HepG2 (cell line): ENCODE results near the gene CD207. TPM values are rescaled to one million over a fixed set of nuclear protein-coding genes. Genes with fewer than 3 reads are reported as not detected.

Experiments used
- CCAR2 ChIP-seq: fragments of 200-400 bp; formaldehyde crosslinking; optimal IDR thresholded peaks from 2 replicates; pipeline ENCODE3; 2018; ENCODE audit warnings: low read depth, mild to moderate bottlenecking, low read length, moderate library complexity
- EED ChIP-seq: sonication (generic); formaldehyde crosslinking; IDR thresholded peaks from 2 replicates; pipeline ENCODE4 v1.5.0; 2020; ENCODE audit warnings: mild to moderate bottlenecking, missing genetic modification reagents
- FOSL2 ChIP-seq: sonication (generic); formaldehyde crosslinking; IDR thresholded peaks from 2 replicates; pipeline ENCODE4 v1.4.0; 2020; ENCODE audit warnings: missing genetic modification reagents
- IKZF5 ChIP-seq: IDR thresholded peaks from 2 replicates; pipeline ENCODE4 v1.6.1; 2018; ENCODE audit warnings: missing genetic modification reagents, mild to moderate bottlenecking, missing compliant biosample characterization
- KDM3A ChIP-seq: IDR thresholded peaks from 2 replicates; pipeline ENCODE4 v1.6.1; 2018; ENCODE audit warnings: low read depth, missing compliant biosample characterization
- NR1H2 ChIP-seq: sonication (generic); formaldehyde crosslinking; IDR thresholded peaks from 2 replicates; pipeline ENCODE4 v1.8.1; 2022; ENCODE audit warnings: low read depth, missing genetic modification reagents, borderline replicate concordance
- RXRA ChIP-seq: sonication (generic); formaldehyde crosslinking; IDR thresholded peaks from 2 replicates; pipeline ENCODE4 v1.5.1; 2020; ENCODE audit warnings: missing genetic modification reagents
- SNAI1 ChIP-seq: sonication (generic); formaldehyde crosslinking; IDR thresholded peaks from 2 replicates; pipeline ENCODE4 v1.5.0; 2020; ENCODE audit warnings: mild to moderate bottlenecking, missing genetic modification reagents, borderline replicate concordance
- ZNF598 ChIP-seq: sonication (generic); formaldehyde crosslinking; IDR thresholded peaks from 2 replicates; pipeline ENCODE4 v1.5.1; 2020; ENCODE audit warnings: mild to moderate bottlenecking, missing genetic modification reagents, borderline replicate concordance
- polyA plus RNA-seq, 8 experiments: library from polyadenylated mRNA; depleted of rRNA in 3 of 8; stranded (reverse) in 7 of 8; unstranded in 1 of 8; fragments of >200 nt; fragmentation: Illumina TruSeq in 4 of 8; extraction: Trizol in 4 of 8; gene quantifications; 2 replicates each; pipeline versions ENCODE4 v1.2.1 to v1.2.3, GENCODE V29; 2011 to 2016; ENCODE audit warnings: low read depth in 4 of 8, missing spikeins in 1 of 8, mixed read lengths in 1 of 8; ENCODE audit not compliant: insufficient read depth in 1 of 8
- total RNA-seq, 5 experiments: library from RNA; depleted of rRNA; stranded (reverse); fragments of >200 nt; fragmentation: Illumina TruSeq; extraction: Trizol; gene quantifications; 2 replicates each; pipeline ENCODE4 v1.2.3, GENCODE V29; 2016; ENCODE audit warnings: low read depth in 1 of 5
- TF ChIP-seq, protein P1 (sequence below): sonication (generic); formaldehyde crosslinking; IDR thresholded peaks from 2 replicates; pipeline ENCODE4 v1.5.0; 2020; ENCODE audit warnings: missing genetic modification reagents
- TF ChIP-seq, protein P2 (sequence below): sonication (generic); formaldehyde crosslinking; IDR thresholded peaks from 2 replicates; pipeline ENCODE4 v1.4.0; 2020; ENCODE audit warnings: missing genetic modification reagents, borderline replicate concordance

Gene CD207
- total and polyA plus RNA-seq, 2 of the 13 experiments (the other 11 are each of a cell fraction or from before 2014, with no cell fraction given) = 0.09 to 0.15 TPM

- TF ChIP-seq, protein P1, sequence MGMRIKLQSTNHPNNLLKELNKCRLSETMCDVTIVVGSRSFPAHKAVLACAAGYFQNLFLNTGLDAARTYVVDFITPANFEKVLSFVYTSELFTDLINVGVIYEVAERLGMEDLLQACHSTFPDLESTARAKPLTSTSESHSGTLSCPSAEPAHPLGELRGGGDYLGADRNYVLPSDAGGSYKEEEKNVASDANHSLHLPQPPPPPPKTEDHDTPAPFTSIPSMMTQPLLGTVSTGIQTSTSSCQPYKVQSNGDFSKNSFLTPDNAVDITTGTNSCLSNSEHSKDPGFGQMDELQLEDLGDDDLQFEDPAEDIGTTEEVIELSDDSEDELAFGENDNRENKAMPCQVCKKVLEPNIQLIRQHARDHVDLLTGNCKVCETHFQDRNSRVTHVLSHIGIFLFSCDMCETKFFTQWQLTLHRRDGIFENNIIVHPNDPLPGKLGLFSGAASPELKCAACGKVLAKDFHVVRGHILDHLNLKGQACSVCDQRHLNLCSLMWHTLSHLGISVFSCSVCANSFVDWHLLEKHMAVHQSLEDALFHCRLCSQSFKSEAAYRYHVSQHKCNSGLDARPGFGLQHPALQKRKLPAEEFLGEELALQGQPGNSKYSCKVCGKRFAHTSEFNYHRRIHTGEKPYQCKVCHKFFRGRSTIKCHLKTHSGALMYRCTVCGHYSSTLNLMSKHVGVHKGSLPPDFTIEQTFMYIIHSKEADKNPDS (CRISPR knock-in tag) = 0 out of 2 replicates have a peak, but pooled peaks have one; percentile 49
- TF ChIP-seq, protein P2, sequence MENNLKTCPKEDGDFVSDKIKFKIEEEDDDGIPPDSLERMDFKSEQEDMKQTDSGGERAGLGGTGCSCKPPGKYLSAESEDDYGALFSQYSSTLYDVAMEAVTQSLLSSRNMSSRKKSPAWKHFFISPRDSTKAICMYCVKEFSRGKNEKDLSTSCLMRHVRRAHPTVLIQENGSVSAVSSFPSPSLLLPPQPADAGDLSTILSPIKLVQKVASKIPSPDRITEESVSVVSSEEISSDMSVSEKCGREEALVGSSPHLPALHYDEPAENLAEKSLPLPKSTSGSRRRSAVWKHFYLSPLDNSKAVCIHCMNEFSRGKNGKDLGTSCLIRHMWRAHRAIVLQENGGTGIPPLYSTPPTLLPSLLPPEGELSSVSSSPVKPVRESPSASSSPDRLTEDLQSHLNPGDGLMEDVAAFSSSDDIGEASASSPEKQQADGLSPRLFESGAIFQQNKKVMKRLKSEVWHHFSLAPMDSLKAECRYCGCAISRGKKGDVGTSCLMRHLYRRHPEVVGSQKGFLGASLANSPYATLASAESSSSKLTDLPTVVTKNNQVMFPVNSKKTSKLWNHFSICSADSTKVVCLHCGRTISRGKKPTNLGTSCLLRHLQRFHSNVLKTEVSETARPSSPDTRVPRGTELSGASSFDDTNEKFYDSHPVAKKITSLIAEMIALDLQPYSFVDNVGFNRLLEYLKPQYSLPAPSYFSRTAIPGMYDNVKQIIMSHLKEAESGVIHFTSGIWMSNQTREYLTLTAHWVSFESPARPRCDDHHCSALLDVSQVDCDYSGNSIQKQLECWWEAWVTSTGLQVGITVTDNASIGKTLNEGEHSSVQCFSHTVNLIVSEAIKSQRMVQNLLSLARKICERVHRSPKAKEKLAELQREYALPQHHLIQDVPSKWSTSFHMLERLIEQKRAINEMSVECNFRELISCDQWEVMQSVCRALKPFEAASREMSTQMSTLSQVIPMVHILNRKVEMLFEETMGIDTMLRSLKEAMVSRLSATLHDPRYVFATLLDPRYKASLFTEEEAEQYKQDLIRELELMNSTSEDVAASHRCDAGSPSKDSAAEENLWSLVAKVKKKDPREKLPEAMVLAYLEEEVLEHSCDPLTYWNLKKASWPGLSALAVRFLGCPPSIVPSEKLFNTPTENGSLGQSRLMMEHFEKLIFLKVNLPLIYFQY (CRISPR knock-in tag) = peak; percentile 60; the same call in 1 of the 2 replicates
- TF ChIP-seq FOSL2 (CRISPR knock-in tag) (0 out of 2 replicates have a peak, but pooled peaks have one; percentile 17), EED (CRISPR knock-in tag) (0 out of 2 replicates have a peak, but pooled peaks have one; percentile 16), IKZF5 (peak; percentile 59; the same call in 1 of the 2 replicates), SNAI1 (CRISPR knock-in tag) (no peak), CCAR2 (no peak), RXRA (no peak), KDM3A (CRISPR knock-in tag) (0 out of 2 replicates have a peak, but pooled peaks have one; percentile 52), NR1H2 (CRISPR knock-in tag) (no peak), ZNF598 (CRISPR knock-in tag) (peak; percentile 72)
These were observed 46.1 kb downstream of the CD207 start (continued) for GRCh38 chr2:70789304-70790135.
